OCI-LY3 (cell line): Measurements from ENCODE around the gene KCNMA1.

Source experiments
- EZH2phosphoT487 ChIP-seq: fragments of 200-600 bp; shearing (Covaris generic); IDR thresholded peaks from 2 replicates; pipeline ENCODE4 v1.6.1; 2018; ENCODE audit warnings: antibody characterized with exemption, mixed run types, low read depth
- TF ChIP-seq, protein P1 (sequence below): fragments of 200-600, 300-600 bp; sonication (generic); IDR thresholded peaks from 2 replicates; pipeline ENCODE4 v1.5.1; 2014; ENCODE audit warnings: antibody characterized with exemption, low read length, low read depth

GRCh38 chr10:77626266-77626935, 11.2 kb downstream of the KCNMA1 start:
- TF ChIP-seq, protein P1, sequence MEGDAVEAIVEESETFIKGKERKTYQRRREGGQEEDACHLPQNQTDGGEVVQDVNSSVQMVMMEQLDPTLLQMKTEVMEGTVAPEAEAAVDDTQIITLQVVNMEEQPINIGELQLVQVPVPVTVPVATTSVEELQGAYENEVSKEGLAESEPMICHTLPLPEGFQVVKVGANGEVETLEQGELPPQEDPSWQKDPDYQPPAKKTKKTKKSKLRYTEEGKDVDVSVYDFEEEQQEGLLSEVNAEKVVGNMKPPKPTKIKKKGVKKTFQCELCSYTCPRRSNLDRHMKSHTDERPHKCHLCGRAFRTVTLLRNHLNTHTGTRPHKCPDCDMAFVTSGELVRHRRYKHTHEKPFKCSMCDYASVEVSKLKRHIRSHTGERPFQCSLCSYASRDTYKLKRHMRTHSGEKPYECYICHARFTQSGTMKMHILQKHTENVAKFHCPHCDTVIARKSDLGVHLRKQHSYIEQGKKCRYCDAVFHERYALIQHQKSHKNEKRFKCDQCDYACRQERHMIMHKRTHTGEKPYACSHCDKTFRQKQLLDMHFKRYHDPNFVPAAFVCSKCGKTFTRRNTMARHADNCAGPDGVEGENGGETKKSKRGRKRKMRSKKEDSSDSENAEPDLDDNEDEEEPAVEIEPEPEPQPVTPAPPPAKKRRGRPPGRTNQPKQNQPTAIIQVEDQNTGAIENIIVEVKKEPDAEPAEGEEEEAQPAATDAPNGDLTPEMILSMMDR: no peak
- TF ChIP-seq EZH2phosphoT487: no peak
